Osteocyte (in vitro differentiated cells): ENCODE results near the gene PTPN21. TPM values are rescaled to one million over a fixed set of nuclear protein-coding genes. Genes with fewer than 3 reads are reported as not detected.
A peak's percentile ranks its signal among the peaks of the same experiment; 100 is the strongest.

Experiments
- DNase-seq: peaks from one replicate; pipeline ENCODE4 v3.0.0; 2021; ENCODE audit warnings: mixed read lengths; ENCODE audit not compliant: unreplicated experiment; ENCODE audit errors: extremely low spot score
- H3K27ac Mint-ChIP-seq: one replicate; pipeline ENCODE4 v1.8.0; 2021; ENCODE audit warnings: mild to moderate bottlenecking, mixed read lengths; ENCODE audit not compliant: unreplicated experiment
- H3K27me3 Mint-ChIP-seq: one replicate; pipeline ENCODE4 v1.8.0; 2021; ENCODE audit warnings: mixed read lengths; ENCODE audit not compliant: unreplicated experiment
- H3K36me3 Mint-ChIP-seq: one replicate; pipeline ENCODE4 v1.8.0; 2021; ENCODE audit warnings: mixed read lengths; ENCODE audit not compliant: unreplicated experiment
- H3K4me1 Mint-ChIP-seq: one replicate; pipeline ENCODE4 v1.8.0; 2021; ENCODE audit warnings: mixed read lengths; ENCODE audit not compliant: unreplicated experiment
- H3K4me3 Mint-ChIP-seq: one replicate; pipeline ENCODE4 v1.8.0; 2021; ENCODE audit warnings: mild to moderate bottlenecking, moderate library complexity, mixed read lengths; ENCODE audit not compliant: unreplicated experiment
- H3K9me3 Mint-ChIP-seq: one replicate; pipeline ENCODE4 v1.8.0; 2021; ENCODE audit warnings: mixed read lengths; ENCODE audit not compliant: unreplicated experiment
- total RNA-seq: library from RNA; stranded (reverse); gene quantifications from 2 replicates; pipeline ENCODE4 v1.2.1, GENCODE V29; 2021
- TF ChIP-seq, protein P1 (sequence below): fragments of 200-600 bp; sonication (generic); IDR thresholded peaks from 2 replicates; pipeline ENCODE4 v1.5.0; 2021; ENCODE audit warnings: antibody characterized with exemption, mild to moderate bottlenecking, moderate library complexity

PTPN21 gene
- total RNA-seq, 1 donor from 2014 or later = 30.0 TPM

DNA sequence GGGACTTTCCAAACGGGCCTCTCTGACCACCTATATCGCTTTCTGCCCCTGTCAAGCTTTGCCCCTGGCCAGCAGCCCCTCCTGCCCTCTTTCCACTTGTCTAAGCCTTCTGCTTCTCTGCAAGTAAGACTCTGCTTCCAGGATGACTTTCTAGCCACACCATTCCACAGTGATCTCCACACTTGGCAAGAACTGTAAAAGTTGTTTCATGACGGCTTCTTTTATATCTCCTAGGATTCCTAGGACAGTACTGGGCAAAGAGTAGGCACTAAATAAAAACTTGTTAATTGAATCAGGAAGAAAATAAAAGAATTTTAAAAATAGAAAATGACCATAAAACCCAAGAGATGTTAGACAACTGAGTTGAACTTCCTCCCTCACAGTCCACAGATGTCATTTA lies 1.8 kb upstream of the PTPN21 start:
- DNase-seq = no peak
- TF ChIP-seq, protein P1, sequence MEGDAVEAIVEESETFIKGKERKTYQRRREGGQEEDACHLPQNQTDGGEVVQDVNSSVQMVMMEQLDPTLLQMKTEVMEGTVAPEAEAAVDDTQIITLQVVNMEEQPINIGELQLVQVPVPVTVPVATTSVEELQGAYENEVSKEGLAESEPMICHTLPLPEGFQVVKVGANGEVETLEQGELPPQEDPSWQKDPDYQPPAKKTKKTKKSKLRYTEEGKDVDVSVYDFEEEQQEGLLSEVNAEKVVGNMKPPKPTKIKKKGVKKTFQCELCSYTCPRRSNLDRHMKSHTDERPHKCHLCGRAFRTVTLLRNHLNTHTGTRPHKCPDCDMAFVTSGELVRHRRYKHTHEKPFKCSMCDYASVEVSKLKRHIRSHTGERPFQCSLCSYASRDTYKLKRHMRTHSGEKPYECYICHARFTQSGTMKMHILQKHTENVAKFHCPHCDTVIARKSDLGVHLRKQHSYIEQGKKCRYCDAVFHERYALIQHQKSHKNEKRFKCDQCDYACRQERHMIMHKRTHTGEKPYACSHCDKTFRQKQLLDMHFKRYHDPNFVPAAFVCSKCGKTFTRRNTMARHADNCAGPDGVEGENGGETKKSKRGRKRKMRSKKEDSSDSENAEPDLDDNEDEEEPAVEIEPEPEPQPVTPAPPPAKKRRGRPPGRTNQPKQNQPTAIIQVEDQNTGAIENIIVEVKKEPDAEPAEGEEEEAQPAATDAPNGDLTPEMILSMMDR = no peak

DNA sequence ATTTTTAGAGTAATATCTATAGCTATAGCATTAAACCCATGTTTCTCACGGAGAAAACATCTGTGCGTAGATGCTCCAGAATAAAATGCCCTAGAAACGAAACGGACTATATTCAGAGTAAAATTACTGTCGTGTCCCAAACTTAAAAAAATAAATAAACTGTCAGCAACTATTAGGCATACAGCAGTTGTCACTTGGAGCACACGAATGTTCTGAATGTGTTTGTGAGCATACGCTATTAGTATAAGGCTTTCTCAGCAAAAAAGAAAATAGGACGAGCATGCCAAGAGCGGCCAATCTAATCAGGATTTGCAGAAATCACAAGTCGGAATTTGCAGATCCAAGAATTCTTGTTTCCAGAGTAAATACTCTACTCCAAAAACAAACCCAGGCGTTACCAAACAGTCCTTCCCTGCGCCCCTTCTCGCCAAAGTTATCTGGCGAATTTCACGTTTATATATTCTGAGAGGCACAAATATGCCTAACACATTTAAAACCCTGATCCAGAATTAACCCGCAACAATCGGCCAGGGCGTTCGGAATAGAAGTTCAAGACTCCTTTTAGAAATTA lies 836 bp downstream of the PTPN21 start:
- peaks cover 34% of the 10 kb centered on the region for H3K4me1 Mint-ChIP-seq
- peak overlapping the region; percentile 91 for H3K4me3 Mint-ChIP-seq
- TF ChIP-seq, protein P1 = no peak
- no peak for DNase-seq
- peak overlapping the region; percentile 91 for H3K27ac Mint-ChIP-seq
- peaks cover 4% of the 10 kb centered on the region for H3K36me3 Mint-ChIP-seq
- no peaks in the 10 kb centered on the region for H3K27me3 Mint-ChIP-seq
- H3K9me3 Mint-ChIP-seq = no peaks in the 10 kb centered on the region

More for the DNA sequence above, 1.8 kb upstream of the PTPN21 start:
- no peaks in the 10 kb centered on the region for H3K27me3 Mint-ChIP-seq
- no peaks in the 10 kb centered on the region for H3K9me3 Mint-ChIP-seq
- H3K4me1 Mint-ChIP-seq = peaks cover 28% of the 10 kb centered on the region
- no peak overlapping the region for H3K27ac Mint-ChIP-seq
- H3K36me3 Mint-ChIP-seq = no peaks in the 10 kb centered on the region
- no peak overlapping the region for H3K4me3 Mint-ChIP-seq

DNA sequence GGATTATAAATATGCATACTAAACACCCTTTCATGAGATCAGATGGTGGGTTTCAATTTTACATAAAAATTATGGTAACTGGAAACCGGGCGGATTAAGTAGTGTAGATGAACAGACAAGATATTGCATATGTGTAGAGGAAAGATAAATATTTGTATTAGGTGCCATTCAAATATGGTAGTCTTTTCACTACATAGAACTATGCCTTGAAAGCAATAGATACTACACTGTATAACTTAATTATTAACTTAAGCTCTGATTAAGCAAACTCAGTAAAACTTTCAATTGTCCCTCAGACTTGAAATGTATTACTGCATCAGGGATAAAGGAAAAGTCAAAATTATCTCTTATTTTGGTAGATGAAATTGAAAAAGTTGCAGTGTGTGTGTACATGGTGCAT lies 1.9 kb downstream of the PTPN21 start:
- no peak for DNase-seq
- no peak overlapping the region for H3K27ac Mint-ChIP-seq
- H3K36me3 Mint-ChIP-seq = peaks cover 13% of the 10 kb centered on the region
- peak overlapping the region; percentile 82 for H3K4me3 Mint-ChIP-seq
- H3K27me3 Mint-ChIP-seq = no peaks in the 10 kb centered on the region
- H3K9me3 Mint-ChIP-seq = no peaks in the 10 kb centered on the region
- peaks cover 34% of the 10 kb centered on the region for H3K4me1 Mint-ChIP-seq
- TF ChIP-seq, protein P1 = no peak

DNA sequence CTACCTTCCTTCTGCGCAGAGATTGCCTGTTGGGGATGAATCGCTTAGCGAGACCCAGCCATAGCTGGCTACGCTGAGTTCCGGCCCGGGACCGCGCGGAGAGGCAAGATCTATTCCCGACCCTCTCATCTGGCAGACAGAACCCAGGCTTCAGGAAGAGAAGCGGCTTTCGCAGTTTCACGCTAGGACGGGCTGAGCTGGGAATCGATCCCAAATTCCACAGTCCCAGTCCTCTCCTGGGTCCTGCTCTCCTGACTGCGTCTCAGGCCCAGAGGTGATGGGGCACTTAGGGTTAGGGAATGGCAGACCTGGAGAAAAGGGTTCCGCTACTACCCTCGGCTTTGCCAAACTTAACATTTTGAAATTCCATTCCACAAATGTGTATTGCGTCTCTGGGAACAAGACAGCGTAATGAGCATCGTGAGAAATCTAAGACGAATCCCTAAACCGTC lies 2.8 kb downstream of the PTPN21 start:
- peak overlapping the region; percentile 82 for H3K4me3 Mint-ChIP-seq
- peaks cover 34% of the 10 kb centered on the region for H3K4me1 Mint-ChIP-seq
- H3K36me3 Mint-ChIP-seq = peaks cover 17% of the 10 kb centered on the region
- TF ChIP-seq, protein P1 = no peak
- no peaks in the 10 kb centered on the region for H3K9me3 Mint-ChIP-seq
- DNase-seq = no peak
- H3K27me3 Mint-ChIP-seq = no peaks in the 10 kb centered on the region
- H3K27ac Mint-ChIP-seq = peak overlapping the region; percentile 71

DNA sequence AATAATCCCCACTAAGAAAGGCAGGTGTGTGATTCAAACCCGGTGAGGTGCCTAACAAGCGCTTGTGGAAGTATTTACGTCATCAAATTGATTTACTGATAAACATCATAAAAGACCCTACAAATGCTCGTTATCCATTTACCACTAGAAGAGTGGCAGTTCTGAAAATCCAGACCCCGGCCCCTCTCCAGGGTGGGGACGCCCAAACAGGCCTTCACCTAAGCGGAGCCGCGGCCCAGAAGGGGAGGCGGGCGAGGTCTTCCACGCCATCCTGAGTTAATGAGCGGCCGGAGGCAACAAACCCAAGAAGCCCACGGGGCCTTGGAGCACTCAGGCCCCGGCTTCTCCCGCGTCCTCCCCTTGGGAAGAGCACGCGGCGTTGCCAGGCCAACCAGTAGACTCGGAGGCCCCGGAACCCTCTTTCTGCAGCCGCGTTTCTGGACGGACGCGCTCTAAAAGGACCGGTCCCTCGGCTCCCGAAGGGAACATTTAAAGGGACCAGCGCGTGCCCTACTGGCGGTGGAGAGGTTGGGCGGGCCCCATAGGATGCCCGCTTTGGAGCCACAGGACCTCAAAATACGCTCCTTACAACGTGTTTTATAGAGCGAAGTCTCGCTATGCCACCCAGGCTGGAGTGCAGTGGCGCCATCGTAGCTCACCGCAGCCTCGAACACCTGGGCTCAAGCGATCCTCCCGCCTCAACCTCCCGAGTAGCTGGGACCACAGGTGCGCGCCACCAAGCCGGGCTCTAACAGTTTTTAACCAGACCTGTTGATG lies 3.5 kb downstream of the PTPN21 start:
- H3K36me3 Mint-ChIP-seq = peaks cover 18% of the 10 kb centered on the region
- peak; percentile 91 for DNase-seq
- TF ChIP-seq, protein P1 = peak; percentile 46
- H3K4me3 Mint-ChIP-seq = peak overlapping the region; percentile 82
- peak overlapping the region; percentile 71 for H3K27ac Mint-ChIP-seq
- peaks cover 31% of the 10 kb centered on the region for H3K4me1 Mint-ChIP-seq
- H3K9me3 Mint-ChIP-seq = no peaks in the 10 kb centered on the region
- no peaks in the 10 kb centered on the region for H3K27me3 Mint-ChIP-seq
